Measurements from ENCODE around the gene SAXO1. TPM values are rescaled to one million over a fixed set of nuclear protein-coding genes. Genes with fewer than 3 reads are reported as not detected.
"Not testable (repeated sequence)": the region's sequence is repeated elsewhere in the genome, so short reads cannot be mapped to it uniquely, and the experiment has no call there.

The SAXO1 gene
- total RNA-seq, 4 donors from 2014 or later = 0.20 TPM; not detected in 3

DNA sequence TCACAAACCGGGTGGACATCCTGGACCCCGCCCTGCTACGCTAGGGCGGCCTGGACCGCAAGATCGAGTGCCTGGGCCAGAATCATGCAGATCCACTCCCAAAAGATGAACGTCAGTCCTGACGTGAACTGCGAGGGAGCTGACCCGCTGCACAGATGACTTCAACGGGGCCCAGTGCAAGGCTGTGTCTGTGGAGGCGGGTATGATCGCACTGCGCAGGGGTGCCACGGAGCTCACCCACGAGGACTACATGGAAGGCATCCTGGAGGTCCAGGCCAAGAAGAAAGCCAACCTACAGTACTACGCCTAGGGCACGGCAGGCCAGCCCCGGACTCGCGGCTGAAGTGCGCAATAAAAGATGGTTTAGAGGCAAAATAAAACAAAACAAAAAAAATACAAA lies 5.2 kb downstream of the SAXO1 start:
- in situ Hi-C loops (cut with MboI; ENCODE audit: low sequenced_read_pairs in 4 of 4) = loop anchor here (5.0 to 25.0 kb wide), 3 partner anchors 771 to 1216 kb away; no protein-coding TSS in a partner anchor

DNA sequence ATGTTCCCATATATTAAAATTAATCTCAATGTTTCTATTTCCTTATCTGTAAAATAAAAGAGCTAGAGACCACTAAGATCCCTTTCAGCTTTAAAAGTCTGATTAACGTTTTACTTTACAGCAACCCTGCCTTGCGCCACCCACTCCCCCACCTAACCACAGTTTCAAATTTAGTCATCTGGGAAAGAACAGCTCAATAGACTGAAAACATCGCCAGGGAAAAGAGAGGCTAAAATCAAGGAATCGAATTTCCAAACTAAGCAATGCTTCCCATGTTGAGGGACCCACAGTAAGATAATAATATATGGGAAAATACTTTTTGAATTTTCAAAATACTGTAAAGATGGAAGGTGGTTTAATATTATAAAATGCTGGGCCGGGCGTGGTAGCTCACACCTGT lies 6.6 kb downstream of the SAXO1 start:
- intact Hi-C loops (cut with DNase I; ENCODE audit: low total_unique reads) = loop anchor here (5.0 kb wide), 1 partner anchor 1214 kb away; no protein-coding TSS in a partner anchor
- ATAC-seq (no peak), DNase-seq (no peak)
- TF ChIP-seq CTCF (IDR thresholded peaks at IDR 0.05 in 4 of 5, conservative IDR thresholded peaks at IDR 0.05 in 1 of 5) = no peak
- TF ChIP-seq POLR2A (IDR thresholded peaks at IDR 0.05) = no peak
- H3K27me3 ChIP-seq = peaks cover 0 to 8% (median 0%) of the 10 kb centered on the region in 3 donors
- H3K9me3 ChIP-seq = no peaks in the 10 kb centered on the region
- H3K4me1 ChIP-seq = no peaks in the 10 kb centered on the region
- in situ Hi-C loops (cut with MboI; ENCODE audit: low sequenced_read_pairs in 4 of 4) = loop anchor here (5.0 to 25.0 kb wide), 3 partner anchors 769 to 1214 kb away; no protein-coding TSS in a partner anchor
- H3K4me3 ChIP-seq = no peak overlapping the region
- no peak overlapping the region for H3K27ac ChIP-seq
- no peaks in the 10 kb centered on the region for H3K36me3 ChIP-seq

More for the DNA sequence above, 5.2 kb downstream of the SAXO1 start:
- no peaks in the 10 kb centered on the region for H3K9me3 ChIP-seq
- intact Hi-C loops (cut with DNase I; ENCODE audit: low total_unique reads) = loop anchor here (5.0 kb wide), 1 partner anchor 1216 kb away; no protein-coding TSS in a partner anchor
- no peaks in the 10 kb centered on the region for H3K4me1 ChIP-seq
- H3K27me3 ChIP-seq = peaks cover 0 to 8% (median 0%) of the 10 kb centered on the region in 3 donors
- no peak overlapping the region for H3K4me3 ChIP-seq
- no peaks in the 10 kb centered on the region for H3K36me3 ChIP-seq
- DNase-seq = no peak
- no peak for TF ChIP-seq CTCF (IDR thresholded peaks at IDR 0.05 in 4 of 5, conservative IDR thresholded peaks at IDR 0.05 in 1 of 5)
- no peak for TF ChIP-seq POLR2A (IDR thresholded peaks at IDR 0.05)
- ATAC-seq = no peak
- no peak overlapping the region for H3K27ac ChIP-seq

DNA sequence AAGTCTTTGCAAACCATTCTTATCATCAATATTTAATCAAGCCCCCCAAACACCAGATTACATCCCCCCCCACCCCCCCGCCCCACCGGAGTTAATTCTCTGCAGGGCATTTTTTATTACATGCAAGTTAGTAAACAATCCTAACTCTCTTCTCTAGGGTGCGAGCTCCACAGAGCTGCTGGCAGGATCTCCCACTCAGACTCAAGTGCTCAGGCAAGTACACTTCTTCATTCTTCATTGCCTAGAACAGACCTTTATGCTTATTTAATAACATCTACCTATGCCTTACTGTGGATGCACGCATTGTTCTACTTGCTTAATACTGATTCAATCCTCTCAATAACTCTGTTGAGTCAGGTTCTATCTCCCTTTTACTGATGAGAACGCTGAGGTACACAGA lies 9.9 kb downstream of the SAXO1 start:
- intact Hi-C loops (cut with DNase I; ENCODE audit: low total_unique reads) (no loop called here), in situ Hi-C loops (cut with MboI; ENCODE audit: low sequenced_read_pairs in 4 of 4) (loop anchor here in 3 of 4 donors (10.0 to 25.0 kb wide), 2 partner anchors 586 to 768 kb away; no protein-coding TSS in a partner anchor)
- Histone ChIP-seq H3K4me1 (no peaks in the 10 kb centered on the region), H3K9me3 (no peaks in the 10 kb centered on the region), H3K27ac (no peak overlapping the region), H3K4me3 (no peak overlapping the region), H3K36me3 (no peaks in the 10 kb centered on the region), H3K27me3 (no peaks in the 10 kb centered on the region)
- ATAC-seq (no peak), DNase-seq (no peak)
- no peak for TF ChIP-seq POLR2A (IDR thresholded peaks at IDR 0.05)
- no peak for TF ChIP-seq CTCF (IDR thresholded peaks at IDR 0.05 in 4 of 5, conservative IDR thresholded peaks at IDR 0.05 in 1 of 5)

GRCh38 chr9:19022206-19022605 lies 10.8 kb downstream of the SAXO1 start:
- H3K4me3 ChIP-seq = no peak overlapping the region
- no peaks in the 10 kb centered on the region for H3K27me3 ChIP-seq
- in situ Hi-C loops (cut with MboI; ENCODE audit: low sequenced_read_pairs in 4 of 4) = loop anchor here in 3 of 4 donors (10.0 to 25.0 kb wide), 2 partner anchors 585 to 767 kb away; no protein-coding TSS in a partner anchor
- no peaks in the 10 kb centered on the region for H3K4me1 ChIP-seq
- intact Hi-C loops (cut with DNase I; ENCODE audit: low total_unique reads) = no loop called here
- no peak for DNase-seq
- H3K27ac ChIP-seq = no peak overlapping the region
- H3K9me3 ChIP-seq = no peaks in the 10 kb centered on the region
- H3K36me3 ChIP-seq = no peaks in the 10 kb centered on the region
- TF ChIP-seq POLR2A (IDR thresholded peaks at IDR 0.05) = no peak
- TF ChIP-seq CTCF (IDR thresholded peaks at IDR 0.05 in 4 of 5, conservative IDR thresholded peaks at IDR 0.05 in 1 of 5) = no peak
- ATAC-seq = no peak

- H3K27me3 ChIP-seq; ATAC-seq; H3K27ac ChIP-seq; H3K4me1 ChIP-seq; DNase-seq; H3K4me3 ChIP-seq; H3K36me3 ChIP-seq; intact Hi-C loops (cut with DNase I; ENCODE audit: low total_unique reads); H3K9me3 ChIP-seq: not testable (repeated sequence)
- in situ Hi-C loops (cut with MboI; ENCODE audit: low sequenced_read_pairs in 4 of 4) = loop anchor here in 3 of 4 donors (10.0 to 25.0 kb wide), 2 partner anchors 584 to 767 kb away; no protein-coding TSS in a partner anchor
Measured at GRCh38 chr9:19021649-19022048, 11.4 kb downstream of the SAXO1 start.
